ENCODE data around the gene NHSL2. TPM values are rescaled to one million over a fixed set of nuclear protein-coding genes. Genes with fewer than 3 reads are reported as not detected.

NHSL2 gene
- total RNA-seq, 2 donors from 2014 or later = 1.0 to 4.1 TPM

GRCh38 chrX:71938371-71938770, 27.7 kb downstream of the NHSL2 start:
- intact Hi-C loops (cut with DNase I) = no loop called here
- H3K27ac ChIP-seq = no peak overlapping the region
- H3K36me3 ChIP-seq = no peaks in the 10 kb centered on the region
- TF ChIP-seq CTCF (IDR thresholded peaks at IDR 0.05) = no peak
- no peak overlapping the region for H3K4me3 ChIP-seq
- no peak for DNase-seq
- no peak overlapping the region for H3K9ac ChIP-seq (ENCODE audit: low read depth in 2 of 2, low read length in 2 of 2)
- no peaks in the 10 kb centered on the region for H3K27me3 ChIP-seq
- H3K9me3 ChIP-seq = no peaks in the 10 kb centered on the region
- no peaks in the 10 kb centered on the region for H3K4me1 ChIP-seq

- intact Hi-C loops (cut with DNase I) = no loop called here
- H3K27ac ChIP-seq = no peak overlapping the region
- no peak for TF ChIP-seq CTCF (IDR thresholded peaks at IDR 0.05)
Measured at GRCh38 chrX:71941145-71941544, 30.5 kb downstream of the NHSL2 start.

GRCh38 chrX:71941776-71942175, 31.1 kb downstream of the NHSL2 start:
- Histone ChIP-seq H3K4me1 (no peaks in the 10 kb centered on the region), H3K27me3 (no peaks in the 10 kb centered on the region), H3K9me3 (no peaks in the 10 kb centered on the region), H3K4me3 (no peak overlapping the region), H3K27ac (no peak overlapping the region), H3K36me3 (no peaks in the 10 kb centered on the region), H3K9ac (ENCODE audit: low read depth in 2 of 2, low read length in 2 of 2) (no peak overlapping the region)
- intact Hi-C loops (cut with DNase I) = no loop called here
- TF ChIP-seq CTCF (IDR thresholded peaks at IDR 0.05) = no peak
- no peak for DNase-seq

More at GRCh38 chrX:71941145-71941544, 30.5 kb downstream of the NHSL2 start:
- DNase-seq = no peak
- Histone ChIP-seq H3K27me3 (no peaks in the 10 kb centered on the region), H3K4me1 (no peaks in the 10 kb centered on the region), H3K36me3 (no peaks in the 10 kb centered on the region), H3K9me3 (no peaks in the 10 kb centered on the region), H3K4me3 (no peak overlapping the region), H3K9ac (ENCODE audit: low read depth in 2 of 2, low read length in 2 of 2) (no peak overlapping the region)

GRCh38 chrX:71944369-71944768, 33.7 kb downstream of the NHSL2 start:
- no peak overlapping the region for H3K4me3 ChIP-seq
- intact Hi-C loops (cut with DNase I) = no loop called here
- no peak overlapping the region for H3K9ac ChIP-seq (ENCODE audit: low read depth in 2 of 2, low read length in 2 of 2)
- H3K36me3 ChIP-seq = no peaks in the 10 kb centered on the region
- DNase-seq = no peak
- H3K27me3 ChIP-seq = no peaks in the 10 kb centered on the region
- H3K27ac ChIP-seq = no peak overlapping the region
- H3K9me3 ChIP-seq = no peaks in the 10 kb centered on the region
- no peaks in the 10 kb centered on the region for H3K4me1 ChIP-seq
- no peak for TF ChIP-seq CTCF (IDR thresholded peaks at IDR 0.05)

- Histone ChIP-seq H3K27me3 (no peaks in the 10 kb centered on the region), H3K9ac (ENCODE audit: low read depth in 2 of 2, low read length in 2 of 2) (no peak overlapping the region), H3K4me1 (no peaks in the 10 kb centered on the region), H3K9me3 (no peaks in the 10 kb centered on the region), H3K4me3 (no peak overlapping the region), H3K36me3 (no peaks in the 10 kb centered on the region), H3K27ac (no peak overlapping the region)
- TF ChIP-seq CTCF (IDR thresholded peaks at IDR 0.05) = no peak
- no peak for DNase-seq
- intact Hi-C loops (cut with DNase I) = no loop called here
Measured at GRCh38 chrX:71945237-71945805, 34.7 kb downstream of the NHSL2 start.
